HEK293T (cell line): ENCODE data around the gene PLCXD3.

Experiments used
- CTCF ChIA-PET: fragments of 350-600 bp; formaldehyde crosslinking; extraction: SDS; loops from one replicate; lab custom pipeline; 2021; ENCODE audit warnings: antibody characterized with exemption, inconsistent platforms; lab: Yijun Ruan, JAX
- POLR2A ChIA-PET: fragments of 350-600 bp; formaldehyde crosslinking; extraction: SDS; loops from one replicate; lab custom pipeline; 2020; ENCODE audit warnings: antibody characterized with exemption, inconsistent platforms; lab: Yijun Ruan, JAX
- DNase-seq: peaks from one replicate; pipeline ENCODE4 v3.0.0; 2012; ENCODE audit warnings: mixed read lengths; ENCODE audit errors: extremely low spot score
- ARNT ChIP-seq: fragments of 450-650 bp; IDR thresholded peaks from 2 replicates; pipeline ENCODE4 v1.6.1; 2017; ENCODE audit warnings: mild to moderate bottlenecking
- BHLHE40 ChIP-seq: fragments of 450-650 bp; IDR thresholded peaks from 2 replicates; pipeline ENCODE4 v1.6.1; 2016; ENCODE audit warnings: mild to moderate bottlenecking, moderate library complexity, borderline replicate concordance
- ELF4 ChIP-seq: fragments of 450-650 bp; IDR thresholded peaks from 2 replicates; pipeline ENCODE4 v1.6.1; 2017; ENCODE audit warnings: antibody characterized with exemption
- FOXA1 ChIP-seq: fragments of 450-650 bp; IDR thresholded peaks from 2 replicates; pipeline ENCODE4 v1.6.1; 2016; ENCODE audit warnings: mild to moderate bottlenecking
- FOXK2 ChIP-seq: fragments of 450-650 bp; IDR thresholded peaks from 2 replicates; pipeline ENCODE4 v1.6.1; 2016; ENCODE audit warnings: mild to moderate bottlenecking
- FOXM1 ChIP-seq: fragments of 450-650 bp; IDR thresholded peaks from 2 replicates; pipeline ENCODE4 v1.6.1; 2017; ENCODE audit warnings: mild to moderate bottlenecking, borderline replicate concordance
- L3MBTL2 ChIP-seq: fragments of 450-650 bp; conservative IDR thresholded peaks from 2 replicates; pipeline ENCODE4 v1.6.1; 2016; ENCODE audit warnings: mild to moderate bottlenecking
- LEF1 ChIP-seq: fragments of 450-650 bp; IDR thresholded peaks from 2 replicates; pipeline ENCODE4 v1.6.1; 2017; ENCODE audit warnings: mild to moderate bottlenecking, borderline replicate concordance
- NFRKB ChIP-seq: fragments of 450-650 bp; IDR thresholded peaks from 2 replicates; pipeline ENCODE4 v1.6.1; 2016; ENCODE audit warnings: mild to moderate bottlenecking, moderate library complexity
- SUZ12 ChIP-seq: fragments of 450-650 bp; IDR thresholded peaks from 2 replicates; pipeline ENCODE4 v1.6.1; 2016; ENCODE audit warnings: mild to moderate bottlenecking
- TARDBP ChIP-seq: fragments of 450-650 bp; IDR thresholded peaks from 2 replicates; pipeline ENCODE4 v1.6.1; 2016
- ZNF384 ChIP-seq: fragments of 450-650 bp; IDR thresholded peaks from 2 replicates; pipeline ENCODE4 v1.6.1; 2016
- TF ChIP-seq, protein P1 (sequence below): fragments of 450-650 bp; IDR thresholded peaks from 2 replicates; pipeline ENCODE4 v1.6.1; 2016

PLCXD3 gene

DNA sequence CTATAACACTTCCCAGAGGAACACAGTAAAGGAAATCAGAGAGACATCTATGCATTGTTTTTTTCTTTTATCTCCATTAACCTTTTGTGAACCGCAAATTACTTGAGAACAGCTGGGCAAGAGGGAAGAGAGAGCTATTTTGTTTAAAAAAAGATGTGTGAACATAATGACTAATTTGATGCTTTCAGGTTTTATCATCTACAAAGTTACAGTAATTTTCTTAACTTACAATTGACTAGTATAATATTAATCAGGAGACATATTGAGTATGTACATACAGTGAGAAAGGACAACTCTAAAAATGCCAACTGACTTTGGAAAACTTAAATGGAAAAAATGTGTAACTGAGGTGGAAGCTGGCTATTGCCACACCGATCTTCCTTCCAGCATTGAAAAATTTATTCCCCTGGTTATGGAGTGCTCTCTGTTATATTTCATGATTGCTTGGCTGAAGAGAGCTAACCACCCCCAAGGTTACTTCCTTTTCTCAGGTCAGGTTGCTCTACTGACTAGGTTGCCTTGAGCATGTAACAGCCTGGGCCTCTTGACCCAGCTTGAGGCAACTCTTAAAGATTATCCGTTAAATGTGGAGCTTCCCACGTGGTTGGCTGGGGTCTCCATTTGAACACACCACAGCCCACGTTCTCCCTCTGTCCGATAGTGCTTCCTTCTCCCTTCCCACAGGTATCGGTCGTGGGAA is 234.4 kb downstream of the PLCXD3 start:
- CTCF ChIA-PET = interaction anchor here (0.6 kb wide), 1 partner anchor 1698 kb away, joined by 3 read pairs; no protein-coding TSS in a partner anchor
- no peak for DNase-seq
- TF ChIP-seq, protein P1, sequence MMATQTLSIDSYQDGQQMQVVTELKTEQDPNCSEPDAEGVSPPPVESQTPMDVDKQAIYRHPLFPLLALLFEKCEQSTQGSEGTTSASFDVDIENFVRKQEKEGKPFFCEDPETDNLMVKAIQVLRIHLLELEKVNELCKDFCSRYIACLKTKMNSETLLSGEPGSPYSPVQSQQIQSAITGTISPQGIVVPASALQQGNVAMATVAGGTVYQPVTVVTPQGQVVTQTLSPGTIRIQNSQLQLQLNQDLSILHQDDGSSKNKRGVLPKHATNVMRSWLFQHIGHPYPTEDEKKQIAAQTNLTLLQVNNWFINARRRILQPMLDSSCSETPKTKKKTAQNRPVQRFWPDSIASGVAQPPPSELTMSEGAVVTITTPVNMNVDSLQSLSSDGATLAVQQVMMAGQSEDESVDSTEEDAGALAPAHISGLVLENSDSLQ = no peak
- TF ChIP-seq ZNF384 = no peak
- POLR2A ChIA-PET = no interaction called here

DNA sequence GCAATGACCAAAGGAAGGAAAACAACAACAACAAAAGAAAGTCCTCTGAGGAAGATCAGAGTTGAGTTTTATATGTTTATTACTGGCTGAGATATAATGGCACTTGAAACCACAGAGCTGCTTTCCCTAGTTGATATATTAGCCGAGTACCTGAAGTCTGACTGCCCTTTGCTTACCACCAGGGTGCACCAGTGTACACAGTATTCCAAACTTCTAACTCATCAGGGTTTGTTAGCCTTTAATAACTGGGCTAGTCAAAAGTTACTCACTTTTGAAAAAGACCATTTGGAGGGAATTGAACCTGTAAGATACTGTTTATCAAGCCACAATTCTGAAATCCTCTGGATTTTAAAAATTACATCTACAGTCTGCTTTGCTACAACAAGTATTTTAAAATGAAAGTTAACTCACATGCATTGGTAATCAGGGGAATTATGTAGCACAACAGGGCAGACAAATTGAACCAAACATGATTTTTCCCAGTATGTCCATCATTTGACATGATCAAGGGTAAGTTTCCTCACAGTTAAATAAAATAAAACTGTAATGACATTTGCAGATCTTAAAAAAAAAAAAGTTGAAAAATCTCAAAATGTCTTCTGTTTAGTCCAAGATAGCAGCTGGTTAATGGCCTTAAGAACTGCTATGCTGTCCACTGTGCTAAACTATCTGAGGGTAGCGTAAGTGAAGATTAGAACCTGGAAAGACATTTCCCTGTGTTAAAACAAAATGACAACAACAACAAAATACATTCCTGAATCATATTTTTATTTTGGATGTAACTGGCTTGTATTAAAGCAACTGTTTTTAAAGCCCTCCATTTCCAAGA is 239.8 kb downstream of the PLCXD3 start:
- peak; percentile 25 for DNase-seq
- ChIA-PET CTCF (interaction anchor here (0.6 to 1.0 kb wide), 6 partner anchors 9 to 55 kb away, joined by 3 to 6 read pairs (median 4); no protein-coding TSS in a partner anchor), POLR2A (no interaction called here)
- no peak for TF ChIP-seq TARDBP

DNA sequence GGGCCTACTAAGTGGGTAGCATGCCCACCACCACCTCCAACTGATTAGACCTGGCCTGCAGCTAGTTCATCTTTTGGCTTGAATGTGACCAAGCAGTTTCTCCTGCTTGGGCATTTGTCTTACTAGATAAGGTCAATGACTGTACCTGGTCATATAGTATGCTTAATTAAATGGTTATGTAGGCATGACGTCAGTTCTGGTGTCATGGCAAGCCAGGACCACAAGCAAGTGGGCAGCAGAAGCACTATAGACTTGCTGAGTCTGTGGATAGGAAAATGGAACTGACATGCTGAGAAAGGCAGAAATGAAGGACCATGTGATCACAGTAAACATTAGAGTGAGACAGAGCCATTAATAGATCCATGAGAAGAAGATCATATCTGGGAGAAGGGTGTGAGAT is 241.5 kb downstream of the PLCXD3 start:
- ChIA-PET CTCF (no interaction called here), POLR2A (no interaction called here)
- DNase-seq = no peak
- TF ChIP-seq ELF4 (no peak), LEF1 (no peak), L3MBTL2 (no peak)
- TF ChIP-seq, protein P1 = no peak

DNA sequence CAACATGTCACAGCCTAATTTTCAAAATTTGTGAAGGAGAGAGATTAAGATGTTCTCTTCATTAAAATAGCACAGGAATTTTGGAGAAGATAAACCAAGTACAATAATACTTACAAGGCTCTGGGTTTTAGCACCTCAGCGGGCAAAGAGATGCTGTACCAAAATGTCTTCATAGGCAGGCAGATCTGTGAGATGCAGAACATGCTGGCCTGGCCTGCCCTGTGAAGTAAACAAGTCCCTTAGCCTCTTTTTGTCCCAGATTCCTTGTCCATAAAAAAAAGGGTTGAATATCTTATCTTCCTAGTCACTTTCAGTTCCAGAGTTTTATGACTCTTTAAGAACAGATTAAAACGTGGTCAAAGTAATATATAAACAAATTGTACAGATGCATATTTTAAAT is 244.0 kb downstream of the PLCXD3 start:
- no peak for DNase-seq
- POLR2A ChIA-PET = no interaction called here
- CTCF ChIA-PET = no interaction called here
- no peak for TF ChIP-seq NFRKB
- TF ChIP-seq FOXM1 = no peak
- TF ChIP-seq FOXK2 = no peak
- no peak for TF ChIP-seq ZNF384
- TF ChIP-seq L3MBTL2 = no peak
- no peak for TF ChIP-seq ARNT
- no peak for TF ChIP-seq FOXA1
- no peak for TF ChIP-seq BHLHE40

DNA sequence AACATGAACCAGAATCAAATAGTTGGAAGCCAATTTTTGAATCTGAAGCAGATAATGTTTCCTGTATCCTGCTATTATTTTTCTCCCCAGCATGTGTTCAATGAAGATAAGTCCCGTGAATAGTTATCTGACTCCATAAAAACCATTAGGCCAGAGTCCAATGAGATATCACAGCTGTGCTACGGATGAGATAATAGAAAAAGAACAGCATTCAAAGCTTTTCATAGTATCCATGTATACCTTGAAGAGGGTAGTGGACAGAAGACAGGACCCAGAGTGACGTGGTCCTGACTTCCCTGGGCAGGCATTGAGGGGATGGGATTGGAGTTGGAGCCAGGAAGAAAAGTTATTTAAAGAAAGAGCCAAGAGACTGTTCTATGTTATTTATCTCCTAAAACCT is 246.4 kb downstream of the PLCXD3 start:
- TF ChIP-seq SUZ12 = no peak
- TF ChIP-seq, protein P1 = no peak
- DNase-seq = no peak
- ChIA-PET CTCF (no interaction called here), POLR2A (no interaction called here)

DNA sequence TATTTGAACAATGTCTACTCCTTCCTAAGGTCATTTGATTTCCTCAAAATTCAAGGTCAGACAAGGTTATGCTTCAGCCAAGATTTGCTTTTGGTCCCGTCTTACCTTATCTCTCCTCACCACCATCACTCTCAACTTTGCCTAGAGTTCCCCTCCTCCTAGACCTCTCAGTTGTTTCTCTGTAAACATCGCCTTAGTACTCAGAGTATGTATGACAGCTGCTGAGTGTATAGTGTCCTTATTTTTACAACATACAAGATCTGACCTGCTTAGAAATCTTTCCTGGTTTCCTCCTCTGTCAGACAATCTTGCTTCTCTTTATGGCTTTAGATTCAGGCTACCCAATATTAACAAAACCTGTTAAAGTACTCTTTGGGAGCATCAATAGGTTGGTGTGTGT is 247.1 kb downstream of the PLCXD3 start:
- CTCF ChIA-PET = no interaction called here
- no peak for TF ChIP-seq NFRKB
- no peak for DNase-seq

More for the DNA sequence above, 247.1 kb downstream of the PLCXD3 start:
- POLR2A ChIA-PET = no interaction called here
